Neural cell (in vitro differentiated cells): ENCODE results near the gene CCDC154. TPM values are rescaled to one million over a fixed set of nuclear protein-coding genes. Genes with fewer than 3 reads are reported as not detected.

Source experiments
- H2AFZ ChIP-seq: fragments of 200-600, 300-800 bp; sonication (generic), shearing (Covaris generic); 2 replicates; pipeline ENCODE4 v1.6.0; 2014; ENCODE audit warnings: low read depth, mild to moderate bottlenecking, antibody characterized with exemption, low read length, moderate library complexity
- H3F3A ChIP-seq: fragments of 200-600 bp; shearing (Covaris generic); 2 replicates; pipeline ENCODE4 v1.6.1; 2016; ENCODE audit warnings: mild to moderate bottlenecking, moderate library complexity, mixed read lengths, antibody characterized with exemption, low read length; ENCODE audit not compliant: insufficient read depth, poor library complexity, severe bottlenecking
- H3K27ac ChIP-seq: fragments of 200-600, 300-800 bp; sonication (generic), shearing (Covaris generic); 2 replicates; pipeline ENCODE4 v1.5.1; 2014; ENCODE audit warnings: mild to moderate bottlenecking, low read length, moderate library complexity
- H3K27me3 ChIP-seq: fragments of 300-800, 200-600 bp; sonication (generic), shearing (Covaris generic); 2 replicates; pipeline ENCODE4 v1.6.0; 2014; ENCODE audit warnings: mild to moderate bottlenecking, low read depth, low read length, moderate library complexity; ENCODE audit not compliant: insufficient read depth
- H3K36me3 ChIP-seq: fragments of 300-800, 200-600 bp; sonication (generic), shearing (Covaris generic); 2 replicates; pipeline ENCODE4 v1.5.1; 2014; ENCODE audit warnings: mild to moderate bottlenecking, antibody characterized with exemption, low read length, moderate library complexity; ENCODE audit not compliant: insufficient read depth
- H3K4me2 ChIP-seq: fragments of 300-800, 200-600 bp; sonication (generic), shearing (Covaris generic); 2 replicates; pipeline ENCODE4 v1.6.0; 2014; ENCODE audit warnings: mild to moderate bottlenecking, low read length
- H3K4me3 ChIP-seq: fragments of 300-800, 200-600 bp; sonication (generic), shearing (Covaris generic); 2 replicates; pipeline ENCODE4 v1.5.1; 2014; ENCODE audit warnings: mild to moderate bottlenecking, low read length, moderate library complexity
- H3K79me2 ChIP-seq: fragments of 200-600 bp; shearing (Covaris generic); replicated peaks from 2 replicates; pipeline ENCODE4 v1.6.0; 2014; ENCODE audit warnings: mild to moderate bottlenecking, low read length, moderate library complexity; ENCODE audit not compliant: insufficient read depth
- H3K9ac ChIP-seq: fragments of 300-800, 200-600 bp; sonication (generic), shearing (Covaris generic); 2 replicates; pipeline ENCODE4 v1.6.1; 2016; ENCODE audit warnings: mild to moderate bottlenecking, low read length, mixed read lengths
- H3K9me2 ChIP-seq: fragments of 200-600 bp; shearing (Covaris generic); 2 replicates; pipeline ENCODE4 v1.6.1; 2016; ENCODE audit warnings: mild to moderate bottlenecking, low read length, mixed read lengths; ENCODE audit not compliant: insufficient read depth
- H3K9me3 ChIP-seq: fragments of 200-600, 300-800 bp; sonication (generic), shearing (Covaris generic); 2 replicates; pipeline ENCODE4 v1.6.1; 2016; ENCODE audit warnings: mild to moderate bottlenecking, mixed run types, low read length, moderate library complexity, mixed read lengths
- H4K20me1 ChIP-seq: fragments of 200-600 bp; shearing (Covaris generic); 2 replicates; pipeline ENCODE4 v1.6.1; 2016; ENCODE audit warnings: mild to moderate bottlenecking, mixed run types; ENCODE audit not compliant: insufficient read depth
- CTCF ChIP-seq: fragments of 450-650 bp; IDR thresholded peaks from 2 replicates; pipeline ENCODE4 v1.5.1; 2014; ENCODE audit warnings: antibody characterized with exemption, mild to moderate bottlenecking, moderate library complexity; ENCODE audit not compliant: poor library complexity, severe bottlenecking
- EP300 ChIP-seq: fragments of 450-650 bp; conservative IDR thresholded peaks from 2 replicates; pipeline ENCODE4 v1.6.1; 2014; ENCODE audit warnings: antibody characterized with exemption, mild to moderate bottlenecking, moderate library complexity; ENCODE audit not compliant: poor library complexity, severe bottlenecking
- EZH2 ChIP-seq: fragments of 200-600, 300-800 bp; shearing (Covaris generic), sonication (generic); IDR thresholded peaks from 2 replicates; pipeline ENCODE4 v1.6.1; 2014; ENCODE audit warnings: antibody characterized with exemption, low read length, borderline replicate concordance, mild to moderate bottlenecking; ENCODE audit not compliant: insufficient read depth, poor library complexity, severe bottlenecking
- MXI1 ChIP-seq: fragments of 450-650 bp; conservative IDR thresholded peaks from 2 replicates; pipeline ENCODE4 v1.6.1; 2014; ENCODE audit warnings: antibody characterized with exemption, mild to moderate bottlenecking; ENCODE audit not compliant: poor library complexity, severe bottlenecking
- POLR2AphosphoS5 ChIP-seq: IDR thresholded peaks from 2 replicates; pipeline ENCODE4 v1.6.1; 2012
- RAD21 ChIP-seq: fragments of 450-650 bp; conservative IDR thresholded peaks from 2 replicates; pipeline ENCODE4 v1.6.1; 2014; ENCODE audit warnings: antibody characterized with exemption, mild to moderate bottlenecking, moderate library complexity
- REST ChIP-seq: IDR thresholded peaks from 2 replicates; pipeline ENCODE4 v1.6.1; 2012; ENCODE audit warnings: borderline replicate concordance
- SMC3 ChIP-seq: fragments of 450-650 bp; conservative IDR thresholded peaks from 2 replicates; pipeline ENCODE4 v1.6.1; 2014; ENCODE audit warnings: antibody characterized with exemption, mild to moderate bottlenecking, moderate library complexity; ENCODE audit not compliant: poor library complexity
- TAF1 ChIP-seq: IDR thresholded peaks from 2 replicates; pipeline ENCODE4 v1.6.1; 2012; ENCODE audit warnings: low read depth
- polyA plus RNA-seq: library from polyadenylated mRNA; depleted of rRNA; stranded (reverse); fragments of >200 nt; gene quantifications from 2 replicates; pipeline ENCODE4 v1.2.3, GENCODE V29; 2014

CCDC154 gene
- polyA plus RNA-seq, 1 donor from 2014 or later: 3.3 TPM

GRCh38 chr16:1397779-1398178, 46.6 kb downstream of the CCDC154 start:
- H4K20me1 ChIP-seq: no peaks in the 10 kb centered on the region
- no peak overlapping the region for H3K9ac ChIP-seq
- no peaks in the 10 kb centered on the region for H3K27me3 ChIP-seq
- H3K4me3 ChIP-seq: no peak overlapping the region
- H3K9me3 ChIP-seq: no peaks in the 10 kb centered on the region
- no peaks in the 10 kb centered on the region for H3K9me2 ChIP-seq
- H3K79me2 ChIP-seq: no peaks in the 10 kb centered on the region
- no peak overlapping the region for H3K4me2 ChIP-seq
- H2AFZ ChIP-seq: no peak overlapping the region
- no peaks in the 10 kb centered on the region for H3K36me3 ChIP-seq
- H3F3A ChIP-seq: no peaks in the 10 kb centered on the region
- TF ChIP-seq POLR2AphosphoS5: no peak
- TF ChIP-seq TAF1: no peak
- TF ChIP-seq EZH2: no peak
- TF ChIP-seq MXI1: no peak
- TF ChIP-seq EP300: no peak
- TF ChIP-seq CTCF: no peak
- no peak for TF ChIP-seq REST
- no peak for TF ChIP-seq RAD21
- TF ChIP-seq SMC3: no peak
- no peak overlapping the region for H3K27ac ChIP-seq

DNA sequence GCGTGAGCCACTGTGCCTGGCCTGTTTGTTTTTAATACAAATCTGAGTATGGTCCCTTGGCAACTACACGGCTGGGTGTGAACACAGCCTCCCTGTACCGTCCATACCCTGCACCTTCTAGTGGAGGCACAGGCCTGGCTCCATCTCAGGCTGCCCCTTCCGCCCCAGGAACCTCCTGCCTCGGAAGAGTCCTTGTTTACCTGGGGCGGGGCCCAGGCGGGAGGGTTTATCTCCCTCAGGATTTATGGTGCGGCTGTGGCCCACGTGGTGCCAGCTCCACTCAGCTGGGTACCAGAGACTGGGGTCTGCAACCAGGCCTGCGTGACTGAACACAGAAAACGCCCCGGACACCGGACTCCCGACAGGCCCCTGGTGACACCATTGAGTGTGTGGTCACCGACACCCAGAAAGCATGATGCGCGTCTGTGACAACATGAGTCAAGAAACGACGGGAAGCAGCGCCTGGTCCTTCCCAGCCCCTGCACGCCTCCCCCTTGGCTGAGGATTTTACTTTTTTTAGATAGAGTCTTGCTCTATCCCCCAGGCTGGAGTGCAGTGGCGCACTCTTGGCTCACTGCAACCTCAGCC, 48.8 kb downstream of the CCDC154 start:
- Histone ChIP-seq H3K4me3 (no peak overlapping the region), H3K27me3 (no peaks in the 10 kb centered on the region), H3K9me3 (no peaks in the 10 kb centered on the region), H3K9ac (no peak overlapping the region), H3K36me3 (no peaks in the 10 kb centered on the region), H3K79me2 (no peaks in the 10 kb centered on the region), H3K9me2 (no peaks in the 10 kb centered on the region), H3K4me2 (no peak overlapping the region), H4K20me1 (no peaks in the 10 kb centered on the region), H2AFZ (no peak overlapping the region), H3K27ac (no peak overlapping the region), H3F3A (no peaks in the 10 kb centered on the region)
- no peak for TF ChIP-seq POLR2AphosphoS5
- TF ChIP-seq EP300: no peak
- TF ChIP-seq MXI1: no peak
- no peak for TF ChIP-seq CTCF
- TF ChIP-seq REST: no peak
- no peak for TF ChIP-seq RAD21
- no peak for TF ChIP-seq SMC3
- no peak for TF ChIP-seq TAF1
